K562 (cell line): ENCODE results near the gene TCEAL8. TPM values are rescaled to one million over a fixed set of nuclear protein-coding genes. Genes with fewer than 3 reads are reported as not detected.

Source experiments
- CBFA2T2 ChIP-seq: fragments of 450-650 bp; conservative IDR thresholded peaks from 2 replicates; pipeline ENCODE4 v1.6.1; 2017; ENCODE audit warnings: mild to moderate bottlenecking
- CREB1 ChIP-seq, 2 experiments: sonication (generic) in 1 of 2; formaldehyde crosslinking in 1 of 2; IDR thresholded peaks; 2 replicates each; pipeline versions ENCODE4 v1.6.1 to v1.8.0; 2012 to 2022; ENCODE audit warnings: inconsistent platforms in 1 of 2, mild to moderate bottlenecking in 1 of 2, missing genetic modification reagents in 1 of 2, moderate library complexity in 1 of 2
- CREB3L1 ChIP-seq: fragments of 450-650 bp; IDR thresholded peaks from 2 replicates; pipeline ENCODE4 v1.6.1; 2014; ENCODE audit warnings: low read depth, mild to moderate bottlenecking, moderate library complexity, borderline replicate concordance
- CXXC5 ChIP-seq: fragments of 250-450 bp; sonication (Bioruptor Pico); IDR thresholded peaks from 2 replicates; pipeline ENCODE4 v1.8.0; 2022; ENCODE audit warnings: inconsistent platforms, mild to moderate bottlenecking, moderate library complexity
- GABPB1 ChIP-seq: sonication (generic); formaldehyde crosslinking; IDR thresholded peaks from 2 replicates; pipeline ENCODE4 v1.8.0; 2022; ENCODE audit warnings: mild to moderate bottlenecking, missing genetic modification reagents
- KDM5B ChIP-seq: fragments of 200-600 bp; sonication (generic); IDR thresholded peaks from 2 replicates; pipeline ENCODE4 v1.6.1; 2012; ENCODE audit warnings: low read depth, mild to moderate bottlenecking, moderate library complexity, low read length, control low read depth, inconsistent platforms; ENCODE audit not compliant: insufficient replicate concordance
- MYC ChIP-seq, 2 experiments: fragments of 250-450 bp in 1 of 2; sonication (Bioruptor Pico) in 1 of 2; IDR thresholded peaks; 2 replicates each; pipeline versions ENCODE4 v1.5.1 to v1.6.1; 2012 to 2021; ENCODE audit warnings: low read depth in 2 of 2, borderline replicate concordance in 1 of 2, improper control_type of control experiment in 1 of 2, low read length in 1 of 2, mild to moderate bottlenecking in 1 of 2, moderate library complexity in 1 of 2
- NBN ChIP-seq: fragments of 450-650 bp; IDR thresholded peaks from 2 replicates; pipeline ENCODE4 v1.6.1; 2016; ENCODE audit warnings: low read depth, mild to moderate bottlenecking
- NFIC ChIP-seq: fragments of 450-650 bp; IDR thresholded peaks from 2 replicates; pipeline ENCODE4 v1.6.1; 2017; ENCODE audit warnings: mild to moderate bottlenecking, inconsistent platforms
- POLR2B ChIP-seq: fragments of 450-650 bp; IDR thresholded peaks from 2 replicates; pipeline ENCODE4 v1.6.1; 2018; ENCODE audit warnings: low read depth; ENCODE audit not compliant: partially characterized antibody
- RAD51 ChIP-seq: fragments of 450-650 bp; IDR thresholded peaks from 2 replicates; pipeline ENCODE4 v1.7.1; 2016; ENCODE audit warnings: low read depth, mild to moderate bottlenecking, borderline replicate concordance
- RBFOX2 ChIP-seq: fragments of 200-400 bp; formaldehyde crosslinking; IDR thresholded peaks from 2 replicates; pipeline ENCODE4 v1.6.1; 2017; ENCODE audit warnings: low read depth, mild to moderate bottlenecking, low read length, moderate library complexity
- RBM22 ChIP-seq: fragments of 200-400 bp; formaldehyde crosslinking; IDR thresholded peaks from 2 replicates; pipeline ENCODE4 v1.6.1; 2018; ENCODE audit warnings: low read length, low read depth; ENCODE audit not compliant: poor library complexity, severe bottlenecking
- SMAD3 ChIP-seq: fragments of 450-650 bp; formaldehyde crosslinking; conservative IDR thresholded peaks from 2 replicates; pipeline ENCODE4 v1.4.0; 2020; ENCODE audit warnings: mild to moderate bottlenecking
- TFE3 ChIP-seq: fragments of 450-650 bp; formaldehyde crosslinking; IDR thresholded peaks from 2 replicates; pipeline ENCODE4 v1.4.0; 2020; ENCODE audit warnings: mild to moderate bottlenecking, mixed read lengths
- ZNF830 ChIP-seq: fragments of 250-450 bp; sonication (Bioruptor Pico); IDR thresholded peaks from 2 replicates; pipeline ENCODE4 v1.5.0; 2021; ENCODE audit warnings: mild to moderate bottlenecking
- polyA plus RNA-seq, 8 experiments: library from polyadenylated mRNA; depleted of rRNA in 4 of 8; stranded (reverse) in 5 of 8; unstranded in 3 of 8; fragments of >200 nt; fragmentation: Nextera tagmentation in 2 of 8; fragmentation: Illumina TruSeq in 1 of 8; extraction: Ambion mirVana in 2 of 8; extraction: Trizol in 1 of 8; gene quantifications; 2 replicates each; pipeline versions ENCODE4 v1.2.1 to v1.2.3, GENCODE V29; 2011 to 2014; ENCODE audit warnings: inconsistent platforms in 1 of 8, missing spikeins in 1 of 8
- total RNA-seq, 7 experiments: library from RNA; depleted of rRNA in 6 of 7; stranded (reverse); fragments of >200 nt in 6 of 7; fragmentation: Illumina TruSeq in 2 of 7; extraction: Trizol in 2 of 7; gene quantifications; 2 replicates each; pipeline versions ENCODE4 v1.2.1 to v1.2.3, GENCODE V29; 2011 to 2021; ENCODE audit warnings: low replicate concordance in 1 of 7
- TF ChIP-seq, protein P1 (sequence below): sonication (generic); formaldehyde crosslinking; IDR thresholded peaks from 2 replicates; pipeline ENCODE4 v1.9.0; 2022; ENCODE audit warnings: mild to moderate bottlenecking, missing genetic modification reagents
- TF ChIP-seq, protein P2 (sequence below): sonication (generic); formaldehyde crosslinking; IDR thresholded peaks from 2 replicates; pipeline ENCODE4 v1.5.0; 2020; ENCODE audit warnings: missing genetic modification reagents
- TF ChIP-seq, protein P3 (sequence below): fragments of 450-650 bp; formaldehyde crosslinking; IDR thresholded peaks from 2 replicates; pipeline ENCODE4 v1.4.0; 2022; ENCODE audit warnings: mild to moderate bottlenecking, moderate library complexity

The TCEAL8 gene
- total and polyA plus RNA-seq, 9 of the 15 experiments (the other 6 are each of a cell fraction or from before 2014, with no cell fraction given): 49.0 to 178 (median 101) TPM

GRCh38 chrX:103214870-103215424, 40.0 kb downstream of the TCEAL8 start, which contains the start of gene BEX4 (continued):
- TF ChIP-seq RBM22: peak; percentile 27
- no peak for TF ChIP-seq NBN
- peak; percentile 95 for TF ChIP-seq RBFOX2
- TF ChIP-seq, protein P1, sequence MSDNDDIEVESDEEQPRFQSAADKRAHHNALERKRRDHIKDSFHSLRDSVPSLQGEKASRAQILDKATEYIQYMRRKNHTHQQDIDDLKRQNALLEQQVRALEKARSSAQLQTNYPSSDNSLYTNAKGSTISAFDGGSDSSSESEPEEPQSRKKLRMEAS (CRISPR knock-in tag): peak; percentile 60
- peak; percentile 73 for TF ChIP-seq CREB1 (IDR thresholded peaks at IDR 0.05)
- TF ChIP-seq CREB1 (CRISPR knock-in tag; IDR thresholded peaks at IDR 0.05): peak; percentile 71
- TF ChIP-seq CBFA2T2: peak; percentile 53
- TF ChIP-seq, protein P2, sequence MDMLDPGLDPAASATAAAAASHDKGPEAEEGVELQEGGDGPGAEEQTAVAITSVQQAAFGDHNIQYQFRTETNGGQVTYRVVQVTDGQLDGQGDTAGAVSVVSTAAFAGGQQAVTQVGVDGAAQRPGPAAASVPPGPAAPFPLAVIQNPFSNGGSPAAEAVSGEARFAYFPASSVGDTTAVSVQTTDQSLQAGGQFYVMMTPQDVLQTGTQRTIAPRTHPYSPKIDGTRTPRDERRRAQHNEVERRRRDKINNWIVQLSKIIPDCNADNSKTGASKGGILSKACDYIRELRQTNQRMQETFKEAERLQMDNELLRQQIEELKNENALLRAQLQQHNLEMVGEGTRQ (CRISPR knock-in tag): peak; percentile 97
- TF ChIP-seq SMAD3 (CRISPR knock-in tag): no peak
- TF ChIP-seq ZNF830 (CRISPR knock-in tag): no peak
- TF ChIP-seq KDM5B: peak; percentile 77
- TF ChIP-seq MYC (IDR thresholded peaks at IDR 0.05; ENCODE audit: low read depth, low read length): peak; percentile 72; the same call in 1 of the 2 replicates
- TF ChIP-seq MYC (CRISPR knock-in tag; IDR thresholded peaks at IDR 0.05; ENCODE audit: borderline replicate concordance, low read depth): no peak
- TF ChIP-seq CREB3L1: peak; percentile 63; the same call in 1 of the 2 replicates
- TF ChIP-seq NFIC: 0 out of 2 replicates have a peak, but pooled peaks have one; percentile 39
- TF ChIP-seq POLR2B: peak; percentile 87
- TF ChIP-seq RAD51: peak; percentile 92
- TF ChIP-seq CXXC5 (CRISPR knock-in tag): peak; percentile 33; the same call in 1 of the 2 replicates
- TF ChIP-seq GABPB1 (CRISPR knock-in tag): 0 out of 2 replicates have a peak, but pooled peaks have one; percentile 16
- peak; percentile 90 for TF ChIP-seq TFE3
- TF ChIP-seq, protein P3, sequence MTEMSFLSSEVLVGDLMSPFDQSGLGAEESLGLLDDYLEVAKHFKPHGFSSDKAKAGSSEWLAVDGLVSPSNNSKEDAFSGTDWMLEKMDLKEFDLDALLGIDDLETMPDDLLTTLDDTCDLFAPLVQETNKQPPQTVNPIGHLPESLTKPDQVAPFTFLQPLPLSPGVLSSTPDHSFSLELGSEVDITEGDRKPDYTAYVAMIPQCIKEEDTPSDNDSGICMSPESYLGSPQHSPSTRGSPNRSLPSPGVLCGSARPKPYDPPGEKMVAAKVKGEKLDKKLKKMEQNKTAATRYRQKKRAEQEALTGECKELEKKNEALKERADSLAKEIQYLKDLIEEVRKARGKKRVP: 0 out of 2 replicates have a peak, but pooled peaks have one; percentile 30
